ENCODE results near the gene CPLX1.
"Not testable (repeated sequence)": the region's sequence is repeated elsewhere in the genome, so short reads cannot be mapped to it uniquely, and the experiment has no call there.

CPLX1 gene

GRCh38 chr4:752196-752861, 73.6 kb downstream of the CPLX1 start:
- intact Hi-C loops (cut with DNase I), result no loop called here

GRCh38 chr4:751676-752075, 74.3 kb downstream of the CPLX1 start:
- peak in 38 of 42 donors; percentile 21 to 77 (median 60) for DNase-seq
- intact Hi-C loops (cut with DNase I), result no loop called here

More at GRCh38 chr4:752196-752861, 73.6 kb downstream of the CPLX1 start:
- DNase-seq, result no peak

- DNase-seq, result peak in 2 of 42 donors; percentile 42 to 55
- intact Hi-C loops (cut with DNase I), result no loop called here
Observed at GRCh38 chr4:749698-750666, 75.9 kb downstream of the CPLX1 start.

DNA sequence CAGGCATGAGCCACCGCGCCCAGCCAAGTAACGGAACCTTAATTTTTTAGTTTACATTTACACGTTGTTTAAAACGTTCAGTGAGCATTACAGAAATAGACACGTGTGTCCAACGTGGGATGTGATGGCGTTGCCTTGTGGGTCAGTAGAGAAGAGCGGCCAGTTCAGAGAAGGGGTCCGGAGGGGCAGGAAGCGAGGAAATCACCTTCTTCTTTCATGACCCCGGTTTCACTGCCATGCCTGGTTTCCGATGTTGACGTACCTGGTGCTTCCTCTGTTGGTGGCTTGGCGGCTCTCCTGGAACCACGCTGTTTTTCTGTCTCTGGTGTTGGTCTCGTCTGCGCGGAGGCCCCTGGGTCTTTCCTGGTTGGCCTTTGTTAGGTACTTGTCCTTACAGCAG, 77.5 kb downstream of the CPLX1 start:
- intact Hi-C loops (cut with DNase I), result no loop called here
- DNase-seq, result no peak

GRCh38 chr4:747546-748170, 78.3 kb downstream of the CPLX1 start:
- DNase-seq, result no peak
- intact Hi-C loops (cut with DNase I), result no loop called here

GRCh38 chr4:744212-744841, 81.6 kb downstream of the CPLX1 start:
- intact Hi-C loops (cut with DNase I), result no loop called here
- no peak for DNase-seq

GRCh38 chr4:743463-744211, 82.3 kb downstream of the CPLX1 start:
- intact Hi-C loops (cut with DNase I), result no loop called here
- peak in 3 of 42 donors; percentile 33 to 53 (median 41) for DNase-seq

- peak in 41 of 42 donors; percentile 48 to 87 (median 71) for DNase-seq
- intact Hi-C loops (cut with DNase I), result no loop called here
Observed at GRCh38 chr4:742742-743311, 83.1 kb downstream of the CPLX1 start.

DNA sequence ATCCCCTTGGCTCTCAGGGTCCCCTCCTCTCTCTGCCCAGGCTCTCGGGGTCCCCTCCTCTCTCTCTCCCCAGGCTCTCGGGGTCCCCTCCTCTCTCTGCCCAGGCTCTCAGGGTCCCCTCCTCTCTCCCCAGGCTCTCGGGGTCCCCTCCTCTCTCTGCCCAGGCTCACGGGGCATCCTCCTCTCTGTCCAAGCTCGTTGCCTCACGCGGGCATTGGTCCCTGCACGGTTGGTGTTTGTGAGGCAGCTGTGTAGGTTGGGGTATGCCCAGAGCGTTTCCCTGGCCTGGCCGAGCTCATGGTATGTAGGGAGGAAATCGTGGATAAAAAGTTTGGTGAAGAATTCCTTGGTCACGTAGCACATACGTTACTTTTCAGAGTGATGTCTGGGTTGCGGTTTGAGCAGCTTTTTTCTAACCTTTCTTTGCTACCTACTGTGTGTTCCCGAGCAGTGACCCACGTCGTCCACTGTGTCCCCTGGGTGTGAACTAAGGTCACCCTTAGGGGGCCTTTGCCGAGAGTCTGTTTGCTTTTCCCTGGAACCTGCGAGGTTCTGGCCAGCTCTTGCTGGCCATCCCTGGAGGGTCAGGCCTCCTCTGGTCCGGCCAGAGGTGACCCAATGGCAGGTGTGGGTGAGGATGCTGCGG, 83.7 kb downstream of the CPLX1 start:
- intact Hi-C loops (cut with DNase I), result no loop called here
- no peak for DNase-seq

GRCh38 chr4:740656-741282, 85.2 kb downstream of the CPLX1 start:
- intact Hi-C loops (cut with DNase I), result no loop called here
- DNase-seq, result no peak

DNA sequence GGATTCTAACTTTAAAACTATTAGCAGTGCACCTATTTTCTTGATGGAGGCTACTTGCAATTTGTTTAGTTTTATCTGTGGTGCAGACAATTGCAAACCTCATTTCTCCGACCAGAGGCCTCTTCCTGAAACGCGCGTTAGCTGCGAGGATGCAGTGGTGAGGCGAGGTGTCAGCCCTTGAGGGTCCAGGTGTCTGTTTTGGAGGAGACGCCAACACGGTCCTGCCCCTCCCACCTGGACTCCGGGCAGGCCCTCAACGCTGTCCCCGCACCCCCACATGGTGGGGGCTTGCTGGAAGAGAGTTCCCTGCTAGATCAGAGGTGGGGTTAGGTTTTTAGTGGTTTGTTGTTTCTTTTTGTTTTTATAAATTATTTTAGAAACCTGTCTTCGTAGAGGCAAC, 85.9 kb downstream of the CPLX1 start:
- DNase-seq, result no peak
- intact Hi-C loops (cut with DNase I), result no loop called here

DNA sequence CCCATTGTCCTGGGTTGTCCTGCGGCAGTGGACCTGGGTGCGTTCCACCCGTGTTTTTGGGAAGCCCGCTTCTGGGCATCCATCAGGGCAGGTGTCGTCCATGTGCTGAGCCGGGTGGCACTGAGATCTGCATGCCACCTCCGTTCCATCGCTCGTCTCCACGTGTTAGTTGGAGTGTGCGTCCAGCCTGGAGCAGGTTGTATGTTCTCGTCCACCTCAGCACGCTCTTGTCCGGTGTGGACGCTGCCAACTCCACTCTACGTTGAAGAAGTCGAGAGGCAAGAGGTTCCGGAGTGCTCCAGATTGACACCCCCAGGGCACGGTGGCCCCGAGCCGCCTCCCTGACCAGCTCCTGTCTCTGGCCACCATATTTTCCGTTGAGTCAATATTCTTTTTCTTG, 86.4 kb downstream of the CPLX1 start:
- intact Hi-C loops (cut with DNase I), result no loop called here
- no peak for DNase-seq

- DNase-seq, result no peak
- intact Hi-C loops (cut with DNase I), result no loop called here
Observed at GRCh38 chr4:738781-739280, 87.1 kb downstream of the CPLX1 start.

DNA sequence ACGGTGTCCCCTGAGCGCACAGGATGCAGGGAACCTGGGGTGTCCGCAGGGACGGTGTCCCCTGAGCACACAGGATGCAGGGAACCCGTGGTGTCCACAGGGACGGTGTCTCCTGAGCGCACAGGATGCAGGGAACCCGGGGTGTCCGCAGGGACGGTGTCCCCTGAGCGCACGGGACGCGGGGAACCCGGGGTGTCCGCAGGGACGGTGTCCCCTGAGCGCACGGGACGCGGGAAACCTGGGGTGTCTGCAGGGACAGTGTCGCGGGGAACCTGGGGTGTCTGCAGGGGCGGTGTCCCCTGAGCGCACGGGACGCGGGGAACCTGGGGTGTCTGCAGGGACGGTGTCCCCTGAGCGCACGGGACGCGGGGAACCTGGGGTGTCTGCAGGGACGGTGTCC, 89.4 kb downstream of the CPLX1 start:
- intact Hi-C loops (cut with DNase I); DNase-seq: not testable (repeated sequence)

- intact Hi-C loops (cut with DNase I), result no loop called here
- DNase-seq, result no peak
Observed at GRCh38 chr4:735583-735982, 90.3 kb downstream of the CPLX1 start.

All from head of caudate nucleus (tissue), 42 donors.